Kidney (tissue), 14 donors: ENCODE measurements around the gene VWA5B1. TPM values are rescaled to one million over a fixed set of nuclear protein-coding genes. Genes with fewer than 3 reads are reported as not detected.

Experiments
- DNase-seq, 5 donors: peaks; one replicate each; pipeline ENCODE4 v3.0.0-alpha.2; 2013 to 2020
- FAIRE-seq: peaks from 2 replicates; lab custom pipeline; 2012; peaks lifted over from hg19 to GRCh38; lab: Jason Lieb, UNC
- H3K27ac ChIP-seq, 2 donors: one replicate each; pipeline ENCODE4 v1.7.0; 2013; ENCODE audit warnings: low read depth in 2 of 2, low read length in 2 of 2, inconsistent platforms in 1 of 2
- H3K27me3 ChIP-seq: one replicate; pipeline ENCODE4 v1.7.1; 2013; ENCODE audit warnings: low read length, inconsistent platforms; ENCODE audit not compliant: control insufficient read depth, insufficient read depth
- H3K36me3 ChIP-seq, 3 donors: one replicate each; pipeline versions ENCODE4 v1.7.0 to v1.7.1; 2013; ENCODE audit warnings: low read length in 3 of 3, control low read depth in 1 of 3, inconsistent platforms in 1 of 3; ENCODE audit not compliant: insufficient read depth in 3 of 3, control insufficient read depth in 2 of 3
- H3K4me1 ChIP-seq, 3 donors: one replicate each; pipeline versions ENCODE4 v1.7.0 to v1.7.1; 2013; ENCODE audit warnings: low read length in 3 of 3, inconsistent platforms in 1 of 3, low read depth in 1 of 3; ENCODE audit not compliant: control insufficient read depth in 2 of 3, insufficient read depth in 2 of 3
- H3K4me3 ChIP-seq, 3 donors: one replicate each; pipeline versions ENCODE4 v1.7.0 to v1.8.1; 2013; ENCODE audit warnings: low read length in 3 of 3, control low read depth in 1 of 3, inconsistent platforms in 1 of 3
- H3K9ac ChIP-seq, 3 donors: one replicate each; pipeline versions ENCODE4 v1.7.0 to v1.7.1; 2013; ENCODE audit warnings: low read length in 3 of 3, control low read depth in 1 of 3, inconsistent platforms in 1 of 3
- H3K9me3 ChIP-seq, 3 donors: one replicate each; pipeline versions ENCODE4 v1.7.0 to v1.7.1; 2013; ENCODE audit warnings: low read length in 3 of 3, control low read depth in 1 of 3, inconsistent platforms in 1 of 3; ENCODE audit not compliant: control insufficient read depth in 2 of 3, insufficient read depth in 1 of 3
- CTCF ChIP-seq: IDR thresholded peaks from 3 replicates; pipeline ENCODE4 v1.5.1; 2012; ENCODE audit warnings: mild to moderate bottlenecking, moderate library complexity, borderline replicate concordance; ENCODE audit not compliant: insufficient read depth; ENCODE audit errors: extremely low read depth
- intact Hi-C: fragments of 100-400 bp; cut with DNase I; formaldehyde crosslinking; loops from one replicate; pipeline ENCODE4 v1.11.1; 2022
- polyA plus RNA-seq: library from polyadenylated mRNA; stranded (reverse); fragments of 350-450 nt; fragmentation: Illumina TruSeq; extraction: RNeasy Lipid Tissue Mini Kit (QIAGEN cat#74804); gene quantifications from one replicate; pipeline ENCODE4 v1.2.3, GENCODE V29; 2014; ENCODE audit warnings: low read depth, low replicate concordance; ENCODE audit not compliant: insufficient read depth
- total RNA-seq: library from RNA; stranded (reverse); fragmentation: NEBNext Ultra II Directional; extraction: Animal tissue kit (Norgen Biotek cat#: 25700); gene quantifications from one replicate; pipeline ENCODE4 v1.2.1, GENCODE V29; 2021
- donor health status: control.
- donor health status: control.
- donor health status: control.
- donor health status: control.
- donor health status: control.
- donor health status: DM: yes; HTN: yes; CAD: no.
- donor health status: Normal renal cell carcinoma (clear cell type).

Gene VWA5B1
- total and polyA plus RNA-seq, 2 donors from 2014 or later = 0.69 to 1.4 TPM

GRCh38 chr1:20376880-20377494 is 86.3 kb downstream of the VWA5B1 start:
- Histone ChIP-seq H3K36me3 (no peaks in the 10 kb centered on the region), H3K4me1 (no peaks in the 10 kb centered on the region), H3K4me3 (no peak overlapping the region), H3K27me3 (peaks cover 3% of the 10 kb centered on the region), H3K9me3 (no peaks in the 10 kb centered on the region), H3K27ac (no peak overlapping the region), H3K9ac (no peak overlapping the region)
- intact Hi-C loops = loop anchor here (10.0 kb wide), 1 partner anchor 118 kb away; no protein-coding TSS in a partner anchor
- TF ChIP-seq CTCF = peak; percentile 74
- DNase-seq (peak in 4 of 5 donors; percentile 52 to 64 (median 62)), FAIRE-seq (no peak)

GRCh38 chr1:20377516-20378270 is 87.0 kb downstream of the VWA5B1 start:
- peaks cover 3% of the 10 kb centered on the region for H3K27me3 ChIP-seq
- intact Hi-C loops = loop anchor here (10.0 kb wide), 1 partner anchor 117 kb away; no protein-coding TSS in a partner anchor

DNA sequence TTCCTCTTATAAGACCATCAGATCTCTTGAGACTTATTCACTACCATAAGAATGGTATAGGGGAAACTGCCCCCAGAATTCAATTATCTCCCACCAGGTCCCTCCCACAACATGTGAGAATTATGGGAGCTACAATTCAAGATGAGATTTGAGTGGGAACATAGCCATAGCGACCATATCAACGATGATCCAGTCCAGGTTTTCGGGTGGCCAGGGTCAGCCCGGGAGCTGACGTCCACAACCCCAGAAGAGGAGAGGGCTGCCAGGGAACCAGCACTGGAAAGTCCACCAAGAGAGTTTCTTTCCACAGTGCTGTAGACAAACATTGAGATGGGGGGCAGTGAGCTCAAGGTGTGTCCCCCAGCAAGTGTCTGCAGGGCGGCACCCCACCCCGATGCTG is 88.4 kb downstream of the VWA5B1 start:
- Histone ChIP-seq H3K9me3 (no peaks in the 10 kb centered on the region), H3K9ac (no peak overlapping the region), H3K4me3 (no peak overlapping the region), H3K27me3 (peaks cover 3% of the 10 kb centered on the region), H3K27ac (no peak overlapping the region), H3K36me3 (no peaks in the 10 kb centered on the region), H3K4me1 (no peaks in the 10 kb centered on the region)
- intact Hi-C loops = loop anchor here (10.0 kb wide), 1 partner anchor 116 kb away; no protein-coding TSS in a partner anchor
- FAIRE-seq = no peak
- DNase-seq = no peak
- no peak for TF ChIP-seq CTCF

More at GRCh38 chr1:20377516-20378270, 87.0 kb downstream of the VWA5B1 start:
- H3K4me3 ChIP-seq = no peak overlapping the region
- DNase-seq = no peak
- no peaks in the 10 kb centered on the region for H3K9me3 ChIP-seq
- no peak for TF ChIP-seq CTCF
- H3K27ac ChIP-seq = no peak overlapping the region
- no peaks in the 10 kb centered on the region for H3K36me3 ChIP-seq
- H3K9ac ChIP-seq = no peak overlapping the region
- no peak for FAIRE-seq
- no peaks in the 10 kb centered on the region for H3K4me1 ChIP-seq
